DMS53 treated with DMSO at 0.1 percent for 48 hours (cell line): Measurements from ENCODE around the gene ZNF74.
"Not testable (repeated sequence)": the region's sequence is repeated elsewhere in the genome, so short reads cannot be mapped to it uniquely, and the experiment has no call there.

Experiments used
- DNase-seq: peaks from one replicate; lab custom pipeline; 2025; ENCODE audit not compliant: unreplicated experiment; lab: John Stamatoyannopoulos, UW

The ZNF74 gene

GRCh38 chr22:20399866-20400605, 6.1 kb downstream of the ZNF74 start:
- no peak for DNase-seq

- no peak for DNase-seq
Measured at GRCh38 chr22:20400606-20401375, 6.8 kb downstream of the ZNF74 start.

- DNase-seq, result no peak
Measured at GRCh38 chr22:20401376-20402014, 7.5 kb downstream of the ZNF74 start.

- no peak for DNase-seq
Measured at GRCh38 chr22:20402960-20403778, 9.2 kb downstream of the ZNF74 start.

- no peak for DNase-seq
Measured at GRCh38 chr22:20403779-20404140, 9.8 kb downstream of the ZNF74 start.

GRCh38 chr22:20404881-20405280, 10.9 kb downstream of the ZNF74 start:
- no peak for DNase-seq

GRCh38 chr22:20405291-20405930, 11.5 kb downstream of the ZNF74 start:
- DNase-seq, result no peak

GRCh38 chr22:20405931-20406685, 12.2 kb downstream of the ZNF74 start:
- DNase-seq, result no peak

GRCh38 chr22:20406686-20407408, 12.9 kb downstream of the ZNF74 start:
- DNase-seq, result no peak

- DNase-seq, result no peak
Measured at GRCh38 chr22:20407829-20408228, 13.9 kb downstream of the ZNF74 start.

GRCh38 chr22:20408891-20409290, 14.9 kb downstream of the ZNF74 start:
- DNase-seq, result no peak

GRCh38 chr22:20409385-20409784, 15.4 kb downstream of the ZNF74 start:
- not testable (repeated sequence) for DNase-seq

GRCh38 chr22:20412474-20413216, 18.7 kb downstream of the ZNF74 start:
- DNase-seq, result no peak

- DNase-seq, result no peak
Measured at GRCh38 chr22:20413217-20414058, 19.5 kb downstream of the ZNF74 start.

- DNase-seq, result no peak
Measured at GRCh38 chr22:20414059-20414440, 20.1 kb downstream of the ZNF74 start.

- no peak for DNase-seq
Measured at GRCh38 chr22:20414450-20414849, 20.5 kb downstream of the ZNF74 start.

GRCh38 chr22:20415241-20415640, 21.3 kb downstream of the ZNF74 start:
- not testable (repeated sequence) for DNase-seq

GRCh38 chr22:20415699-20416098, 21.7 kb downstream of the ZNF74 start:
- not testable (repeated sequence) for DNase-seq
